ENCODE data around the gene COL4A1.

GRCh38 chr13:110341445-110342244 lies 34.7 kb upstream of the COL4A1 start:
- TF ChIP-seq BHLHE40 (IDR thresholded peaks at IDR 0.05; ENCODE audit: borderline replicate concordance) (no peak), LEF1 (IDR thresholded peaks at IDR 0.05; ENCODE audit: borderline replicate concordance) (no peak), TARDBP (IDR thresholded peaks at IDR 0.05) (no peak), FOXA1 (IDR thresholded peaks at IDR 0.05) (no peak)

Data from HEK293T (cell line).